ENCODE results near the gene MAS1L.

The MAS1L gene

DNA sequence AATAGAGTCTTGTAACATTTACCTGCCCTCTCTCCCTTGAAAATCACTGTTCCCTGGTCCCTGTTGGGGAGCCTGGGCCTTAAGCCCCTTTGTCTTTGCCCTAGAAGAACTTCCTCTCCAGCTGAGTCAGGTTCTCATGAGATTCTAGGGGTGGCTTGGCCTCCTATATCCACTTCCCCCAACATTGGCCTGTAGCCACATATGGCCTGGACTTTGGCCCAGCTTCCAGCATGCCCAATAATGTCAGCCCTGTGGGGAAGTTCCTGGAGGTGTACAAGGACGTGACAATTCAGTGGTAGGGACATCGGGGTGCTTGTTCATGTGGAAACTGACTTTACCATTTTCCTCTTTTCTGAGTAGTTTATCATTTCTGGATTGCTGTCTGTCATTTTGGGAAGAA is 17.2 kb upstream of the MAS1L start:
- H3K36me3 ChIP-seq, result no peaks in the 10 kb centered on the region
- no peaks in the 10 kb centered on the region for H3K9me3 ChIP-seq (ENCODE audit: severe bottlenecking)
- H3K27me3 ChIP-seq (ENCODE audit: insufficient read depth, low read depth, severe bottlenecking), result peaks cover 5% of the 10 kb centered on the region
- no peak for DNase-seq
- no peak for TF ChIP-seq CTCF (IDR thresholded peaks at IDR 0.05; ENCODE audit: low read depth, low read length)
- no peak overlapping the region for H3K27ac ChIP-seq
- no peak overlapping the region for H3K4me3 ChIP-seq (ENCODE audit: low read depth, low read length)

- Histone ChIP-seq H3K4me3 (ENCODE audit: low read depth, low read length) (no peak overlapping the region), H3K27ac (no peak overlapping the region), H3K36me3 (no peaks in the 10 kb centered on the region), H3K9me3 (ENCODE audit: severe bottlenecking) (no peaks in the 10 kb centered on the region), H3K27me3 (ENCODE audit: insufficient read depth, low read depth, severe bottlenecking) (peaks cover 5% of the 10 kb centered on the region)
- no peak for DNase-seq
- no peak for TF ChIP-seq CTCF (IDR thresholded peaks at IDR 0.05; ENCODE audit: low read depth, low read length)
These were observed 14.8 kb upstream of the MAS1L start for GRCh38 chr6:29502597-29502996.

GRCh38 chr6:29502181-29502580 is 14.4 kb upstream of the MAS1L start:
- TF ChIP-seq CTCF (IDR thresholded peaks at IDR 0.05; ENCODE audit: low read depth, low read length), result no peak
- peaks cover 1% of the 10 kb centered on the region for H3K27me3 ChIP-seq (ENCODE audit: insufficient read depth, low read depth, severe bottlenecking)
- no peaks in the 10 kb centered on the region for H3K9me3 ChIP-seq (ENCODE audit: severe bottlenecking)
- H3K4me3 ChIP-seq (ENCODE audit: low read depth, low read length), result no peak overlapping the region
- H3K27ac ChIP-seq, result no peak overlapping the region
- DNase-seq, result no peak
- no peaks in the 10 kb centered on the region for H3K36me3 ChIP-seq

DNA sequence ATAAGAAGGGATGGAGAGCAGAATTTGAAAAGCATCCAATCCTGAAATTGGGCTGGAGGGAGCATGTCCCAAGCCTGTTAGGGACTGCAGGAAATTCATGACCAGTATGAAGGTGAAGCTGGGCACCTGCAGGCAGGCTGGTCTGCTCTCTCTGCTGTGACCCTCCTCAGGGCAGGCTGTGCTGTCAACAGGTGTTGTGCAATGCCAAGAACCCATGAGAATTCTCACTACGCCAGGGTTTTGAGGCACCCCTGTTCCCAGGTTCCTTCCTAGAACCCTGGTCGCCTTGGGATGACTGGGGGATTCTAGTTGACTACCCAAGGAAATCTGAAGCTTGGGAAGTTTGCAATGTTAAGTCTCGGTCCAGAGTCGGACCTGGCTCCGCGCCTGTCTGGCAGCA is 13.3 kb upstream of the MAS1L start:
- H3K27me3 ChIP-seq (ENCODE audit: insufficient read depth, low read depth, severe bottlenecking), result no peaks in the 10 kb centered on the region
- DNase-seq, result no peak
- no peaks in the 10 kb centered on the region for H3K36me3 ChIP-seq
- no peak for TF ChIP-seq CTCF (IDR thresholded peaks at IDR 0.05; ENCODE audit: low read depth, low read length)
- no peak overlapping the region for H3K27ac ChIP-seq
- H3K4me3 ChIP-seq (ENCODE audit: low read depth, low read length), result no peak overlapping the region
- no peaks in the 10 kb centered on the region for H3K9me3 ChIP-seq (ENCODE audit: severe bottlenecking)

DNA sequence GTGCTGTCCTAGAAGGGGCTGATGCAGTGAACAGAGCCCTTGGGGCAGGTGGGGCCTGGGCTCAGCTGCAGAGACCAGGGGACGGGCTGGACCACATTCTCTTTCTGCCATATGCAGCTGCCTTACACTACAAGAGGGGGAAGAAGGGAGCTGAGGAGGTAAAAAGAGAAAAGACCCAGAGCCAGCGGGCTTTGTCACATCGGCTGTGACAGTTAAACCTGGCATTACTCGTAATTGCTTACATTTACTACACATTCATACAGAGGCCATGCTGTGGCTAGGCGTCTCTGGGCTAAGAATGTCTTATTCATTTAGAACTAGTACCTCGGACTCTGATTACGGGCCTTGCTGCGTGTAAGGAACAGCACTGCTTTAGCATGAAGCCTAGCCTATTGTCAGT is 12.8 kb upstream of the MAS1L start:
- Histone ChIP-seq H3K4me3 (ENCODE audit: low read depth, low read length) (no peak overlapping the region), H3K9me3 (ENCODE audit: severe bottlenecking) (no peaks in the 10 kb centered on the region), H3K27ac (no peak overlapping the region), H3K36me3 (no peaks in the 10 kb centered on the region), H3K27me3 (ENCODE audit: insufficient read depth, low read depth, severe bottlenecking) (no peaks in the 10 kb centered on the region)
- DNase-seq, result no peak
- TF ChIP-seq CTCF (IDR thresholded peaks at IDR 0.05; ENCODE audit: low read depth, low read length), result no peak

GRCh38 chr6:29499704-29500103 is 11.9 kb upstream of the MAS1L start:
- no peak overlapping the region for H3K4me3 ChIP-seq (ENCODE audit: low read depth, low read length)
- no peaks in the 10 kb centered on the region for H3K36me3 ChIP-seq
- H3K27ac ChIP-seq, result no peak overlapping the region
- H3K9me3 ChIP-seq (ENCODE audit: severe bottlenecking), result no peaks in the 10 kb centered on the region
- TF ChIP-seq CTCF (IDR thresholded peaks at IDR 0.05; ENCODE audit: low read depth, low read length), result no peak
- DNase-seq, result no peak
- H3K27me3 ChIP-seq (ENCODE audit: insufficient read depth, low read depth, severe bottlenecking), result no peaks in the 10 kb centered on the region
